GM10248 (cell line): Measurements from ENCODE around the gene MIGA2.

ENCODE experiments used
- CTCF ChIA-PET: fragments of 300-600 bp; sonication (Branson Sonifier 250); formaldehyde crosslinking; extraction: SDS; loops from one replicate; lab custom pipeline; 2021; ENCODE audit warnings: antibody characterized with exemption; lab: Yijun Ruan, JAX
- POLR2A ChIA-PET: fragments of 350-650 bp; sonication (Branson Sonifier 250); formaldehyde crosslinking; extraction: SDS; loops from one replicate; lab custom pipeline; 2020; ENCODE audit warnings: antibody characterized with exemption; lab: Yijun Ruan, JAX
- DNase-seq: peaks from one replicate; pipeline ENCODE4 v3.0.0; 2012; ENCODE audit errors: extremely low spot score
- CTCF ChIP-seq: IDR thresholded peaks from 2 replicates; pipeline ENCODE4 v1.5.1; 2012; ENCODE audit warnings: mild to moderate bottlenecking, low read depth; ENCODE audit errors: extremely low read depth, missing control alignments, control extremely low read depth

MIGA2 gene

GRCh38 chr9:129094387-129095169 lies 58.2 kb downstream of the MIGA2 start:
- CTCF ChIA-PET, result interaction anchor here (0.9 to 1.9 kb wide), 4 partner anchors 12 to 277 kb away, joined by 3 to 5 read pairs (median 4); partner anchors contain the start of genes DOLPP1 and ENDOG
- no peak for DNase-seq
- no peak for TF ChIP-seq CTCF
- POLR2A ChIA-PET, result no interaction called here

GRCh38 chr9:129095170-129095667 lies 58.8 kb downstream of the MIGA2 start:
- no peak for DNase-seq
- TF ChIP-seq CTCF, result no peak
- CTCF ChIA-PET, result interaction anchor here (0.9 to 1.9 kb wide), 4 partner anchors 11 to 277 kb away, joined by 3 to 5 read pairs (median 4); partner anchors contain the start of genes DOLPP1 and ENDOG
- POLR2A ChIA-PET, result no interaction called here

- ChIA-PET POLR2A (no interaction called here), CTCF (interaction anchor here (1.1 to 1.9 kb wide), 2 partner anchors 10 to 43 kb away, joined by 4 to 5 read pairs; no protein-coding TSS in a partner anchor)
- TF ChIP-seq CTCF, result no peak
- no peak for DNase-seq
Measured at GRCh38 chr9:129095908-129096307, 59.5 kb downstream of the MIGA2 start.

- no peak for DNase-seq
- ChIA-PET POLR2A (interaction anchor here (0.6 kb wide), 1 partner anchor 701 kb away, joined by 9 read pairs; no protein-coding TSS in a partner anchor), CTCF (interaction anchor here (0.7 kb wide), 1 partner anchor 8 kb away, joined by 3 read pairs; no protein-coding TSS in a partner anchor)
- no peak for TF ChIP-seq CTCF
Measured at GRCh38 chr9:129097671-129098306, 61.4 kb downstream of the MIGA2 start.

- POLR2A ChIA-PET, result no interaction called here
- DNase-seq, result no peak
- no peak for TF ChIP-seq CTCF
- CTCF ChIA-PET, result no interaction called here
Measured at GRCh38 chr9:129098328-129098727, 61.9 kb downstream of the MIGA2 start.
